Vagina (tissue), 2 donors: ENCODE results near the gene DYNLT3.

Experiments
- POLR2A ChIP-seq, 2 donors: fragments of 450-650 bp; IDR thresholded peaks; one replicate each; pipeline ENCODE4 v1.6.1; 2017; ENCODE audit warnings: antibody characterized with exemption in 2 of 2, mild to moderate bottlenecking in 2 of 2, moderate library complexity in 2 of 2
- POLR2AphosphoS5 ChIP-seq, 2 donors: sonication (generic); formaldehyde crosslinking; IDR thresholded peaks; one replicate each; pipeline ENCODE4 v1.9.0; 2017; ENCODE audit warnings: antibody characterized with exemption in 2 of 2, mild to moderate bottlenecking in 2 of 2, low read depth in 1 of 2; ENCODE audit not compliant: insufficient read depth in 1 of 2
- TF ChIP-seq, protein P1 (sequence below), 3 experiments: fragments of 450-650 bp in 2 of 3; fragments of 200-600 bp in 1 of 3; sonication (generic) in 1 of 3; IDR thresholded peaks; one replicate each; pipeline ENCODE4 v1.5.1; 2017 to 2019; ENCODE audit warnings: antibody characterized with exemption in 3 of 3, mild to moderate bottlenecking in 2 of 3, moderate library complexity in 2 of 3

GRCh38 chrX:37847733-37848197 lies 394 bp upstream of the DYNLT3 start:
- TF ChIP-seq, protein P1, sequence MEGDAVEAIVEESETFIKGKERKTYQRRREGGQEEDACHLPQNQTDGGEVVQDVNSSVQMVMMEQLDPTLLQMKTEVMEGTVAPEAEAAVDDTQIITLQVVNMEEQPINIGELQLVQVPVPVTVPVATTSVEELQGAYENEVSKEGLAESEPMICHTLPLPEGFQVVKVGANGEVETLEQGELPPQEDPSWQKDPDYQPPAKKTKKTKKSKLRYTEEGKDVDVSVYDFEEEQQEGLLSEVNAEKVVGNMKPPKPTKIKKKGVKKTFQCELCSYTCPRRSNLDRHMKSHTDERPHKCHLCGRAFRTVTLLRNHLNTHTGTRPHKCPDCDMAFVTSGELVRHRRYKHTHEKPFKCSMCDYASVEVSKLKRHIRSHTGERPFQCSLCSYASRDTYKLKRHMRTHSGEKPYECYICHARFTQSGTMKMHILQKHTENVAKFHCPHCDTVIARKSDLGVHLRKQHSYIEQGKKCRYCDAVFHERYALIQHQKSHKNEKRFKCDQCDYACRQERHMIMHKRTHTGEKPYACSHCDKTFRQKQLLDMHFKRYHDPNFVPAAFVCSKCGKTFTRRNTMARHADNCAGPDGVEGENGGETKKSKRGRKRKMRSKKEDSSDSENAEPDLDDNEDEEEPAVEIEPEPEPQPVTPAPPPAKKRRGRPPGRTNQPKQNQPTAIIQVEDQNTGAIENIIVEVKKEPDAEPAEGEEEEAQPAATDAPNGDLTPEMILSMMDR (IDR thresholded peaks at IDR 0.05), result no peak
- TF ChIP-seq POLR2AphosphoS5 (IDR thresholded peaks at IDR 0.05; ENCODE audit: insufficient read depth in 1 of 2, low read depth in 1 of 2), result no peak
- TF ChIP-seq POLR2A (IDR thresholded peaks at IDR 0.05), result no peak
